SK-N-MC (cell line): Measurements from ENCODE around the gene TMEM26.

Experiments used
- DNase-seq: peaks from one replicate; pipeline ENCODE4 v3.0.0-alpha.2; 2011; ENCODE audit warnings: low read depth, low spot score
- H3K27ac ChIP-seq: fragments of 200-600 bp; sonication (generic); 2 replicates; pipeline ENCODE4 v1.5.1; 2016; ENCODE audit warnings: mixed run types
- H3K36me3 ChIP-seq: fragments of 200-600 bp; sonication (generic); 2 replicates; pipeline ENCODE4 v1.6.1; 2017; ENCODE audit warnings: antibody characterized with exemption, low read length, mixed read lengths; ENCODE audit not compliant: insufficient read depth
- H3K4me3 ChIP-seq: fragments of 200-600 bp; sonication (generic); 2 replicates; pipeline ENCODE4 v1.5.1; 2016
- H3K9ac ChIP-seq: fragments of 200-600 bp; sonication (generic); 2 replicates; pipeline ENCODE4 v1.8.0; 2017; ENCODE audit warnings: mixed run types, mixed read lengths; ENCODE audit not compliant: insufficient read length
- H3K9me3 ChIP-seq: fragments of 200-600 bp; sonication (generic); 2 replicates; pipeline ENCODE4 v1.6.1; 2017; ENCODE audit warnings: low read depth, mild to moderate bottlenecking, antibody characterized with exemption, low read length, moderate library complexity, mixed read lengths
- EZH2 ChIP-seq: fragments of 200-600 bp; sonication (generic); IDR thresholded peaks from one replicate; pipeline ENCODE4 v1.6.1; 2017; ENCODE audit warnings: antibody characterized with exemption
- FOXP2 ChIP-seq: optimal IDR thresholded peaks from 2 replicates; pipeline ENCODE3; 2011; ENCODE audit warnings: mild to moderate bottlenecking, moderate library complexity; ENCODE audit not compliant: insufficient read depth; ENCODE audit errors: extremely low read length, control extremely low read depth
- POLR2AphosphoS5 ChIP-seq: IDR thresholded peaks from 2 replicates; pipeline ENCODE4 v1.6.1; 2012; ENCODE audit warnings: mild to moderate bottlenecking, low read depth, low read length, borderline replicate concordance

TMEM26 gene

DNA sequence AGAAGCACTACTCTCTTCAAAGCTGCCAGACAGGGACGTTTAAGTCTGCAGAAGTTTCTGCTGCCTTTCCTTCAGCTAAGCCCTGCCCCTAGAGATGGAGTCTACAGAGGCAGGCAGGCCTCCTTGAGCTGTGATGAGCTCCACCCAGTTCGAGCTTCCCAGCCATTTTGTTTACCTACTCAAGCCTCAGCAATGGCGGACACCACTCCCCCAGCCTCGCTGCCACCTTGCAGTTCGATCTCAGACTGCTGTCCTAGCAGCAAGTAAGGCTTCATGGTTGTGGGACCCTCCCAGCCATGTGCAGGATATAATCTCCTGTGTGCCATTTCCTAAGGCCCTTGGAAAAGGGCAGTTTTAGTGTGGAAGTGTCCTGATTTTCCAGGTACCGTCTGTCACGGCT, 74.3 kb downstream of the TMEM26 start:
- TF ChIP-seq POLR2AphosphoS5 = no peak
- no peak for TF ChIP-seq EZH2
- no peak for TF ChIP-seq FOXP2
- Histone ChIP-seq H3K9ac (no peak overlapping the region), H3K27ac (no peak overlapping the region), H3K9me3 (no peaks in the 10 kb centered on the region), H3K4me3 (no peak overlapping the region), H3K36me3 (no peaks in the 10 kb centered on the region)
- DNase-seq = no peak

DNA sequence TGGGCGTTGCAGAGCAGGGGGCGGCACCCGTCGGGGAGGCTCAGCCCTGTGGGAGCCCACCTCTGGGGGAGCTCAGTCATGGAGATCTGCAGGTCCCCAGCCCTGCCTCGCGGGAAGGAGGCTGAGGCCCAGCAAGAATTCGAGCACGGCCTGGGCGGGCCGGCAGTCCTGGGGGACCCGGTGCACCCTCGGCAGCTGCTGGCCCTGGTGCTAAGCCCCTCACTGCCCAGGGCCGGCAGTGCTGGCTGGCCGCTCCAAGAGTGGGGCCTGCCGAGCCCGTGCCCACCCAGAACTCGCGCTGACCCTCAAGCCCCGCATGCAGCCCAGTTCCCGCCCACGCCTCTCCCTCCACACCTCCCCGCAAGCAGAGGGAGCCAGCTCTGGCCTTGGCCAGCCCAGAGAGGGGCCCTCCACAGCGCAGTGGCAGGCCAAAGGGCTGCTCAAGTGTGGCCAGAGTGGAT, 76.2 kb downstream of the TMEM26 start:
- TF ChIP-seq EZH2 (no peak), FOXP2 (no peak), POLR2AphosphoS5 (no peak)
- no peak for DNase-seq
- no peaks in the 10 kb centered on the region for H3K36me3 ChIP-seq
- no peak overlapping the region for H3K4me3 ChIP-seq
- no peaks in the 10 kb centered on the region for H3K9me3 ChIP-seq
- H3K9ac ChIP-seq = no peak overlapping the region
- no peak overlapping the region for H3K27ac ChIP-seq

DNA sequence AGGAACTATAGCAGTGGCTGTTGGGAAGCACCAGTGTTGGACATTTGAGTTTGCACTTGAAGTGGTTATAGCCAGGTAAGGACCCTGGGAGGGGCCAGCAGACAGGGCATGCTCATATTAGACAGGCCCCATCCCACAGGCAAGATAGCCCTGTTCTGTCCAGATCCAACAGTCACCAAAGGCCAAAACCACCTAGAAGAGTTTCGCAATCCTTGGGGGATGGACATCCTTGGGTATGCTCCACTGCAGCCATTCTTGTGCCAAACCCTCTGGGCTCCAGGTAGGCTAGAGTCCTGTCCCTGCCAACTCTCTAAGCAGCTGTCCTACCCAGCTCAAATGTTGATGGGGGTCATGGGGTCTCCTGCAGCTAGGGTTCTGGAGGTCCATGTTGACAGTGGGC, 76.8 kb downstream of the TMEM26 start:
- Histone ChIP-seq H3K36me3 (no peaks in the 10 kb centered on the region), H3K9me3 (no peaks in the 10 kb centered on the region), H3K9ac (no peak overlapping the region), H3K27ac (no peak overlapping the region), H3K4me3 (no peak overlapping the region)
- no peak for DNase-seq
- TF ChIP-seq EZH2 (no peak), FOXP2 (no peak)

DNA sequence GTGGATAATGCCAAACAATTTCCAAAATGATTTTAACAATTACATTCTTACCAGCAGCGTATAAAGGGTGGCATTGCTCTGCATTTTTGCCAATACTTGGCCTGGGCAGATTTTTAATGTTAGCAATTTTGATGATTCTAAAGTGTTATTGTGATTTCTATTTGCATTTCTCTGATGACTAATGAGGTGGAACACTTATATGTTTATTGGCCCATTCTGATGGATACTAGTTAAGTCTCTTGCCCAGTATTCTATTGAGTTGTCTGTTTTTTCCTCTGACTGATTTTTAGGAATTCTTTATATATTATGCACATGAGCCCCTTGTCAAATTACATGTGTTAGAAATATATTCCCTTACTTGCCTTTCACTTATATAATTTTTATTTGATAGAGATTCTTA, 86.8 kb downstream of the TMEM26 start:
- Histone ChIP-seq H3K27ac (no peak overlapping the region), H3K9ac (no peak overlapping the region), H3K9me3 (no peaks in the 10 kb centered on the region), H3K36me3 (no peaks in the 10 kb centered on the region), H3K4me3 (no peak overlapping the region)
- TF ChIP-seq POLR2AphosphoS5 (no peak), EZH2 (no peak), FOXP2 (no peak)
- DNase-seq = no peak

DNA sequence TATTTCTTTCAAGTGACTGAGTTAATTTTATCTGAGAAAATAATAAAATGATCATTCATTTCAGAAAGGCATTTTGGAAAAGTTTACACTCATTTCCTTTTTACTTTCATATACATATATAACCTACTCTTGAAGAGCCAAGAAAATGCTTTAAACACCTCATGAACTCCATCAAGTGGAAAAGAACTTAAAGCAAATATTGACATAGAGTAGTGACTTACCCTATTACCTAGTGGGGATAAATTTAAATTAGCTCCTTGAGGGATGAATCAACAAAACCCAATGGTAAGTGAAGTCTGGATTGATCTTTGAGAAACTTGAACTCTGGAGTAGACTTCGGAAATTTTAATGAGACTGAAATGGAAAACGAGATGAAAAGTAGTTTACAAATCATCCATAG, 88.6 kb downstream of the TMEM26 start:
- H3K27ac ChIP-seq = no peak overlapping the region
- no peaks in the 10 kb centered on the region for H3K36me3 ChIP-seq
- no peak overlapping the region for H3K9ac ChIP-seq
- no peak for DNase-seq
- no peaks in the 10 kb centered on the region for H3K9me3 ChIP-seq
- TF ChIP-seq FOXP2 (no peak), EZH2 (no peak), POLR2AphosphoS5 (no peak)
- H3K4me3 ChIP-seq = no peak overlapping the region

DNA sequence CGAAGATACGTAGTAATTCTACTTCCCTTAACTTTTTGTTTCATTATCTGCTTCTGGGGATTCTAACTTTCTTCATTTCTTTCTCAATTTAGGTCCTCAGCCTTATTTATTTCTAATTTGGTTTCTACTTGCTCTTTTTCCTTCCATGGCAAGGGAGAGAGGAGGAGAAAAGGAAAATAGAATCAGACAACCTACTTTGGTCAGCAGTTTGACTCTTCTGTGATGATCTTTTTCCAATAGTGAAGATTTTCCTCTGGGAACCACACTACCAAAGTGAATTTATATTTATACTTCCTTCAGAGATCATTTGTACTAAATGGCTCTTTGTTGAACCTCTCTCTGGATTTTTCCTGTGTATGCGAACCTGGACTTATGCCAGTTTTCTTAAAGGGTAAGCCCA, 90.2 kb downstream of the TMEM26 start:
- no peak for TF ChIP-seq POLR2AphosphoS5
- no peak for TF ChIP-seq FOXP2
- no peak for TF ChIP-seq EZH2
- no peak overlapping the region for H3K4me3 ChIP-seq
- H3K9ac ChIP-seq = no peak overlapping the region
- DNase-seq = no peak
- no peaks in the 10 kb centered on the region for H3K36me3 ChIP-seq
- no peak overlapping the region for H3K27ac ChIP-seq
- no peaks in the 10 kb centered on the region for H3K9me3 ChIP-seq

DNA sequence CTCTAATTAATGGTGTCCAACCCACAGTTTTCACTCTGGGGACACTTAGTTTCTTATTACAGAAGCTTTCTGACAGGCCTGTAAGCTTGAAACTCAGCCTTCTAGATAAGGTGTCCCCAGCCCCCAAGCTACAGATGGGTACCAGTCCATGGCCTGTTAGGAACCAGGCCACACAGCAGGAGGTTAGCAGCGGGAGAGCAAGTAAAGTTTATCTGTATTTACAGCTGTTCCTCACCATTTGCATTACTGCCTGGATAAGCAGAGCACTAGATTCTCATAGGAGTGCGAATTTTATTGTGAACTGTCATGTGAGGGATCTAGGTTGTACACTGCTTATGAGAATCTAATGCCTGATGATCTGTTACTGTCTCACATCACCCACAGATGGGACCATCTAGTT, 93.7 kb downstream of the TMEM26 start:
- Histone ChIP-seq H3K4me3 (no peak overlapping the region), H3K27ac (no peak overlapping the region), H3K36me3 (no peaks in the 10 kb centered on the region), H3K9ac (no peak overlapping the region), H3K9me3 (no peaks in the 10 kb centered on the region)
- TF ChIP-seq EZH2 = no peak
- no peak for TF ChIP-seq POLR2AphosphoS5
- TF ChIP-seq FOXP2 = no peak
- DNase-seq = no peak

DNA sequence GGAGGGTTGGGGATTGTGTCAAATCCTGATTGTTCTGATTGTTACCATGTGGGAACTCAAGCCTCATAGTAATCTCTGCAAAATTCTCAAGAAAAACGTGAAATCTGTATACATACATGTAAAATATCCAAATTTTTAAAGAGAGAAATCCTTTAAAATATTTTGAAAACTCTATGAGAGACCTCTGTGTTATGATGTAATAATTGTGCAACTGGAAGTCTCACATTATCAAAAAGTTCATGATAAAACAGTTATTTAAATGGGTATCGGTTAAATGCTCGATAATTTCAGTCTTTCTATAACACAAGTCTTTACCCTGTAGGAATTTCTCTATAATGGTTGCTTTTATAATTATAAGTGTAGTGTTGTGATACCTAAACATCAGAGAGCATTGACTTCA, 95.5 kb downstream of the TMEM26 start:
- Histone ChIP-seq H3K4me3 (no peak overlapping the region), H3K36me3 (no peaks in the 10 kb centered on the region), H3K27ac (no peak overlapping the region), H3K9ac (no peak overlapping the region), H3K9me3 (no peaks in the 10 kb centered on the region)
- no peak for TF ChIP-seq EZH2
- TF ChIP-seq POLR2AphosphoS5 = no peak
- no peak for TF ChIP-seq FOXP2
- DNase-seq = no peak
